ENCODE results near the gene CIAO3.
"Not testable (repeated sequence)": the region's sequence is repeated elsewhere in the genome, so short reads cannot be mapped to it uniquely, and the experiment has no call there.

CIAO3 gene

DNA sequence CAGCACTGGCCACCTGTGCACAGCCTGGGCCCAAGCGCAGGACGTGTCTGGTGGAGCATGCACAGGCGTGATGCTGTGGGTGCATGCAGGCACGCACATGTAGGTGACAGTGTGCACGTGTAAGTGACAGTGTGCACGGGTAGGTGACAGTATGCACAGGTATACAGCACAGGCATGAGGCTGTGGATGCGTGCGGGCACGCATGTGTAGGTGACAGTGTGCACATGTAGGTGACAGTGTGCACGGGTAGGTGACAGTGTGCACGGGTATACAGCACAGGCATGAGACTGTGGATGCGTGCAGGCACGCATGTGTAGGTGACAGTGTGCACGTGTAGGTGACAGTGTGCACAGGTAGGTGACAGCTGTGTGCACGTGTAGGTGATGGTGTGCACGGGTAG is 39.5 kb upstream of the CIAO3 start:
- peaks cover 2% of the 10 kb centered on the region for H3K4me1 Mint-ChIP-seq (ENCODE audit: low read depth)
- H3K27ac Mint-ChIP-seq: no peak overlapping the region
- no peaks in the 10 kb centered on the region for H3K9me3 Mint-ChIP-seq (ENCODE audit: low read depth)
- no peaks in the 10 kb centered on the region for H3K36me3 Mint-ChIP-seq
- H3K27me3 Mint-ChIP-seq: peaks cover 3% of the 10 kb centered on the region
- H3K4me3 Mint-ChIP-seq: no peak overlapping the region

DNA sequence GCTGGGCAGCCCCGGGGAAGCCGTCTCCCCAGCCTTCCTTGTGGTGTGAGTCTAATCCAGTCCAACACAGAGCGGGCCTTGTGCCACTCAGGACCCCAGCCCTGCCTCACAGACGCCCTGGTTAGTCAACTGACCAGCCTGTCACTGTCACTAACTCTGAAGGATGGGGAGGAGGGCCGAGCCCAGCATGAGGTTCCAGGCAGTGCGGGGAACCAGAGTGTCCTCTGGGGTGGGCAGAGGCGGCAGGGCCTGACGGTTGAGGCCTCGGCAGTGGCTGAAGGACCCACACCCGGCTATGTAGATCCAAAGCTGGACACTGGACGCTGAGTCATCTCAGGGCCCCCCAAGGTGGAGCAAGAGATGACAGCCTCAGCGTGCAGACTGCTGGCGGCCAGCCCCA is 38.8 kb upstream of the CIAO3 start:
- Mint-ChIP-seq H3K4me3 (no peak overlapping the region), H3K27ac (no peak overlapping the region), H3K36me3 (no peaks in the 10 kb centered on the region), H3K4me1 (ENCODE audit: low read depth) (no peaks in the 10 kb centered on the region), H3K27me3 (peaks cover 3% of the 10 kb centered on the region), H3K9me3 (ENCODE audit: low read depth) (no peaks in the 10 kb centered on the region)

DNA sequence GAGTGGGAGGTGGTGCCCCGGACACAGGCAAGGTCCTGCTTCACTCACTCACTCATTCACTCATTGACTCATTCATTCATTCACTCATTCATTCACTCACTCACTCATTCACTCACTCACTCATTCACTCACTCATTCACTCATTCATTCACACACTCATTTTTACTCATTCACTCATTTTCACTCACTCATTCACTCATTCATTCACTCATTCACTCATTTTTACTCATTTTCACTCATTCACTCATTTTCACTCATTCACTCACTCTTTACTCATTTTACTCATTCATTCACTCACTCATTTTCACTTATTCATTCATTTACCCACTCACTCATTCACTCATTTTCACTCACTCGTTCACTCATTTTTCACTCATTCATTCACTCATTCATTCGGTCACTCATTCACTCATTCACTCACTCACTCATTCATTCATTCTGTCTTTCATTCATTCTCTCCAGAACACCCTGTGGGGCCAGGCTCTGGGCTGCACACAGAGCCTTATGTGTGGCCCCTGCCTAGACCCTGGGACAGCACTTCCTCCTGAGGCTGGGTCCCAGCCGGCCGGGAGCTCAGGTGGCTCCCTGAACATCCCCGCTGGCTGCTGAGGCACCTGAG is 38.2 kb upstream of the CIAO3 start:
- no peaks in the 10 kb centered on the region for H3K4me1 Mint-ChIP-seq (ENCODE audit: low read depth)
- no peaks in the 10 kb centered on the region for H3K36me3 Mint-ChIP-seq
- no peaks in the 10 kb centered on the region for H3K9me3 Mint-ChIP-seq (ENCODE audit: low read depth)
- no peak overlapping the region for H3K27ac Mint-ChIP-seq
- peaks cover 3% of the 10 kb centered on the region for H3K27me3 Mint-ChIP-seq
- H3K4me3 Mint-ChIP-seq: no peak overlapping the region

DNA sequence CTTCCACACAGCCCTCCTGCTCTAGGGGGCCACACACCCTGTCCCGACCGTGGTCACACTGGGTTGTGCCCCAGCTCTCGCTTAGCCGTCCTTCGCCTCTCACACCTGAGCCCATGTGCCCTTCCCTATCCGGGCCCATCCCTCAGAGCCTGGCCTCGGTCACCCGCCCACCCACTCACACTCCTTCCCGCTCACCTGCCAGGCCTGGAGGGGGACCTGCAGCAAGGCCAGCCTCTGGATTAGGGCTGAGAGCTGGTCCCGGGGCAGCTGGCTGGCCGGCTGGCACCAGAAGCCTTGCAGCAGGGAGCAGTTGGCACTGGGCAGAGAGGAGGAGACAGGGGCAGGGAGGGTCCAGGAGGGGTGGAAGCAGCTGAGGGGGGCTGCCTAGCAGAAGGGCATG is 37.6 kb upstream of the CIAO3 start:
- Mint-ChIP-seq H3K27me3 (peaks cover 3% of the 10 kb centered on the region), H3K36me3 (no peaks in the 10 kb centered on the region), H3K9me3 (ENCODE audit: low read depth) (no peaks in the 10 kb centered on the region), H3K4me3 (no peak overlapping the region), H3K4me1 (ENCODE audit: low read depth) (no peaks in the 10 kb centered on the region), H3K27ac (no peak overlapping the region)

DNA sequence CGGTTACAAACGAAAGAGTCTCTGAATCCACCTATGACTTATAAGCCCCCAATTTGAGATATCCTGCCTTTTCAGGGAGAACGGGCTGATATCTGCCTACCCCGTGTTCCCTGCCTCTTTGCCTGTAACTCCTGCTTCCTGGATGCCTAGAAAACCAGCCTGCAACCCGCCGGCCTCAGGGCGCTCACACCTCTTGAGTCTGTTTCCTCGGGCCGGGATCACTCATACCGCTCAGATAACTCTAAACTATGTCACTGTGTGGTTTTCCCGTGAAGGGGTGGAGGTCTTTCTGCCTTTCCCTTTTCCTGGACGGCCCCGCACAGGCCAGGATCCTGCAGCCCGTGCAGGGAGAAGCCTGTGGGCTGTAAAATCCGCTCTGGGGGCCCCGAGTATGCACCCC is 37.0 kb upstream of the CIAO3 start:
- Mint-ChIP-seq H3K4me1 (ENCODE audit: low read depth) (no peaks in the 10 kb centered on the region), H3K36me3 (no peaks in the 10 kb centered on the region), H3K4me3 (no peak overlapping the region), H3K27me3 (peaks cover 3% of the 10 kb centered on the region), H3K9me3 (ENCODE audit: low read depth) (no peaks in the 10 kb centered on the region), H3K27ac (no peak overlapping the region)

DNA sequence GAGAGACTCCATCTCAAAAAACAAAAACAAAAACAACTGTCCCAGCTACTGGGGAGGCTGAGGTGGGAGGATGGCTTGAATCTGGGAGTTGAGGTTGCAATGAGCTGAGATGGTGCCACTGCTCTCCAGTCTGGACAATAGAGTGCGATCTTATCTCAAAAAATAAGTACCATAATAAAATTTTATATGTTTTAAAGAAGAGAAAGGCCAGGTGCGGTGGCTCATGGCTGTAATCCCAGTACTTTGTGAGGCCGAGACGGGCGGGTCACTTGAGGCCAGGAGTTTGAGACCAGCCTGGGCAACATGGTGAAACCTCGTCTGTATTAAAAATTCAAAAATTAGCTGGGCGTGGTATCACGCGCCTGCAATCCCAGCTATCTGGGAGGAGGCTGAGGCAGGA is 36.0 kb upstream of the CIAO3 start:
- Mint-ChIP-seq H3K4me3 (no peak overlapping the region), H3K36me3 (no peaks in the 10 kb centered on the region), H3K27ac (no peak overlapping the region), H3K9me3 (ENCODE audit: low read depth) (no peaks in the 10 kb centered on the region), H3K4me1 (ENCODE audit: low read depth) (no peaks in the 10 kb centered on the region), H3K27me3 (peaks cover 3% of the 10 kb centered on the region)

DNA sequence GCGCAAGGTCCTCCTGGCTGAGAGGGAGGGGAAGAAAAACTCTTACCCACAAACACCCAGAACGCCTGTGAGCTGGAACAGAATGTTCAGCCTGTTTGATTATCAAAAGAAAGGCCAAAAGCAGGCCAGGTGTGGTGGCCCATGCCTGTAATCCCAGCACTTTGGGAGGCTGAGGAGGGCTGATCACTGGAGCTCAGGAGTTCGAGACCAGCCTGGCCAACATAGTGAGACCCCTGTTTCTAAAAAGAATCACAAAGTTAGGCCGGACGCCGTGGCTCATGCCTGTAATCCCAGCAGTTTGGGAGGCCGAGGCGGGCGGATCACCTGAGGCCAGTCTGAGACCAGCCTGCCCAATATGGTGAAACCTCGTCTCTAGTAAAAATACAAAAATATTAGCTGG is 35.5 kb upstream of the CIAO3 start:
- not testable (repeated sequence) for H3K27me3 Mint-ChIP-seq; H3K9me3 Mint-ChIP-seq (ENCODE audit: low read depth); H3K4me3 Mint-ChIP-seq; H3K4me1 Mint-ChIP-seq (ENCODE audit: low read depth); H3K27ac Mint-ChIP-seq; H3K36me3 Mint-ChIP-seq

DNA sequence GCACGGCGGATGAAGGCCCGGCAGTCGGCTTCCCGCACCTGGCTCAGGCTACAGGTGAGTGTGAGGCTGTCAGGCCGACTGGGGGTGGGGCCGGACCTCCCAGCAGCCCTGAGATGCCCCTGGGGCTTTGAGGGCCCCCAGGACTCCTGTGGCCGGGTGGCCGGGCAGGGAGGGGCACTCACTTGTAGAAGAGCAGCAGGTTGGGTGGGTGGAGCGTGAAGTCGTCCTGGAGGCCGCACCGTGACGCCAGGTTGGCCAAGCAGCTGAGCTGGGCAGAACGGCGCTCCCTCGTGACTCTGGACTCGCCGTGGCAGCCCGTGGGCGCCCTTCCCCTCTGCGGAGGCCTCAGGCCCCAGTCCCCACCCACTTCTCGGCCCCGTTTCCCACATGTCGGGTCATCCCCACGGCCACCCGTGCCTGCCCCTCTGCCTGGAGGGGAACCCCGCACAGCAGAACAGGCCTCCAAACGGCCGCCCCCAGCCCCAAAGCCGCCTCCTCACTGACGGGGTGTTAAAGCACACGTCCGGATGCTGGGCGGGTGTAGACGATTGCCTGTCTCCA is 34.5 kb upstream of the CIAO3 start:
- H3K4me1 Mint-ChIP-seq (ENCODE audit: low read depth): no peaks in the 10 kb centered on the region
- H3K9me3 Mint-ChIP-seq (ENCODE audit: low read depth): no peaks in the 10 kb centered on the region
- H3K27ac Mint-ChIP-seq: no peak overlapping the region
- H3K27me3 Mint-ChIP-seq: peaks cover 3% of the 10 kb centered on the region
- H3K36me3 Mint-ChIP-seq: no peaks in the 10 kb centered on the region
- H3K4me3 Mint-ChIP-seq: no peak overlapping the region

DNA sequence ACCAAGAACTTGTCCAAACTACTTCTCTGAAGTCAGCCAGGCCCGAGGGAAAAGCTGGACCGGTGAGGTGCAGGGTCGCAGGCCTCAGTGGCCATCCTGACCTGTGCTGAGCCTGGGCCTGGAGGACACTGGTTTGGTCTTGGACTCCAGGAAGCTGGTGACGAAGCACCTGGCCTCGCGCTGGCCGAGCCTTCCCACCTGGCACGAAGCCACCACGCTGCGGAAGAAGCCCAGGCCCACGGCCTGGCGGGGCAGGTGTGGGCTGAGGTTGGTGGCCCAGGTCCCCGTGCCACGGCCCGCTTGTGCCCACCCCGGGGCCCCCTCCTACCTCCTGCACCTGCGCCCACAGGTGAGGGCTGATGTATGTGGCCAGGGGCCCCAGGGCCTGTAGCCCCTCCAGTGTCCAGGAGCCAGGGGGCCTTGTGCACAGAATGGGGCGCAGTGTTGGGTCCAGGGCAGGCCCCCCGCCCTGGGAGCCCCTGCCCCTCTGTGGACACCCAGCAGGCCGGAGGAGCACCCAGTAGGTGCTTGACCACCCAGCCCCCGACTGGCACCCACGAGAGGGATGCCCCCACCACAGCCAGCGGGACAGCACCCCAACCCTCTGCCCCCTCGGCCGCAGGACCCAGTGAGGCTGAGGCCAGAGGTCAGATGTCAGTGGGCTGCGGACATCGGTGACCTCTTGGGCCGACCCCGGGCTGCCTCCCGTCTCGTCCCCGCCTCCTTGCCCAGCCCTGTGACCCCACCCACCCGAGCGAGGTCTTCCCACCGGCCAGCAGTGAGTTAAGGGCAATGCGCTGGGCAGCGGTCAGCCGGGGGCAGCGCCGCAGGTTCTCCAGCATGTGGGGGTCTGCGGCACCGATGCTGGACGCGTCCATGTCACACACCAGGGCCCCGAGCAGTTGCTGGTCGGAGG is 33.5 kb upstream of the CIAO3 start:
- Mint-ChIP-seq H3K9me3 (ENCODE audit: low read depth) (no peaks in the 10 kb centered on the region), H3K27ac (no peak overlapping the region), H3K36me3 (no peaks in the 10 kb centered on the region), H3K4me1 (ENCODE audit: low read depth) (no peaks in the 10 kb centered on the region), H3K4me3 (no peak overlapping the region), H3K27me3 (peaks cover 3% of the 10 kb centered on the region)

DNA sequence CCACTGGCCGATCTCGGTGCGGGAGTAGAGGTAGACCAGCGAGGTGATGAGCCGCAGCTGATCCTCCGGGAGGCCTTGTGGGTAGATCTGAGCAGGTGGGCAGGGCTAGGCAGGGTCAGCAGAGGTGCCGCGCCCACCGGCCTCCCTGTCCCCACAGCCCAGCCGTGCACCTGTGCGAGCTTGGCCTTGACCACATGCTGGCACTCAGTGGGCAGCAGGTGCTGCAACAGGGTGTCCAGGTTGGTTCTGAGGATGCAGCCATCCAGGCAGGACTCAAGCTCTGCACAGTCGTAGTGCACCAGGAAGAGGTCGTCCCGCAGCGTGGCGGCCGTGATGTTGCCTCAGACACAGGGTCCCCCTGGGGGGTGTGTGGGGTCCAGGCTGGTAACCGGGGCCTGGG is 32.2 kb upstream of the CIAO3 start:
- H3K36me3 Mint-ChIP-seq: no peaks in the 10 kb centered on the region
- H3K4me3 Mint-ChIP-seq: no peak overlapping the region
- H3K9me3 Mint-ChIP-seq (ENCODE audit: low read depth): no peaks in the 10 kb centered on the region
- H3K27ac Mint-ChIP-seq: no peak overlapping the region
- no peaks in the 10 kb centered on the region for H3K4me1 Mint-ChIP-seq (ENCODE audit: low read depth)
- peaks cover 2% of the 10 kb centered on the region for H3K27me3 Mint-ChIP-seq

DNA sequence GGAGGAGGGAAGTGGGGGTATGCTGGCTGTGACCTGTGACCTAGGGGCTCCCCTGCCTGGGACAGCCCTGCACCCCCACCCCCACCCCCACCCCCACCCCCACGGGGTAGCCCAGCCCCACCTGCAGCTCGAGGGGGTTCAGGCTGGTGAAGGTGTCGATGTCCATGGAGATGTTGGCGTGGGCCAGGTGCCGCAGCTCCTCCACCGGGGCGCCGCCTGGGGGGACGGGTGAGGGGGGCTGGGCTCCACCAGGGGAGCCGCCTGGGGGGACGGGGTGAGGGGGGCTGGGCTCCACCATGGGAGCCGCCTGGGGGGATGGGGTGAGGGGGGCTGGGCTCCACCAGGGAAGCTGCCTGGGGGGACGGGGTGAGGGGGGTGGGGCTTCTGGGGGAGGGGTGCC is 29.6 kb upstream of the CIAO3 start:
- Mint-ChIP-seq H3K36me3 (no peaks in the 10 kb centered on the region), H3K27ac (no peak overlapping the region), H3K4me3 (no peak overlapping the region), H3K27me3 (no peaks in the 10 kb centered on the region), H3K4me1 (ENCODE audit: low read depth) (no peaks in the 10 kb centered on the region), H3K9me3 (ENCODE audit: low read depth) (no peaks in the 10 kb centered on the region)

DNA sequence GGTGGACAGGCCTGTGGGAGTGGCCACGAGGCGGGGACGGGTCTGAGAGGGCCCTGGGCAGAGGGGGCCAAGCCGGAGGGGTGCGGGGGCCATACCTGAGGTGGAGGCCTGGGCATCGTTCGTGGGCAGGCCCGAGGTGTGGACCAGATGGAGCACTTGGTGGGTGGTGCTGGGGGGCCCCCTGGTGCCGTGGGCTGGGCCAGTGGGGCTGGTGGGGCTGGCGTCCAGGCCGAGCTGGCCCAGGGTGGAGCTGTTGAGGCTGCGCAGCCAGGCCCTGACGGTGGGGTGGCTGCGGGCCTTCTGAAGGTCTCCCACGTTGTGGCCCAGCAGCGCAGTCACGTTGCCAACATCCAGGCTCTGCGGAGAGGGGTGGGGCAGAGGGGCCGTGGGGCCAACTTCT is 29.1 kb upstream of the CIAO3 start:
- H3K9me3 Mint-ChIP-seq (ENCODE audit: low read depth): no peaks in the 10 kb centered on the region
- H3K36me3 Mint-ChIP-seq: no peaks in the 10 kb centered on the region
- no peak overlapping the region for H3K27ac Mint-ChIP-seq
- H3K27me3 Mint-ChIP-seq: no peaks in the 10 kb centered on the region
- H3K4me3 Mint-ChIP-seq: no peak overlapping the region
- no peaks in the 10 kb centered on the region for H3K4me1 Mint-ChIP-seq (ENCODE audit: low read depth)

DNA sequence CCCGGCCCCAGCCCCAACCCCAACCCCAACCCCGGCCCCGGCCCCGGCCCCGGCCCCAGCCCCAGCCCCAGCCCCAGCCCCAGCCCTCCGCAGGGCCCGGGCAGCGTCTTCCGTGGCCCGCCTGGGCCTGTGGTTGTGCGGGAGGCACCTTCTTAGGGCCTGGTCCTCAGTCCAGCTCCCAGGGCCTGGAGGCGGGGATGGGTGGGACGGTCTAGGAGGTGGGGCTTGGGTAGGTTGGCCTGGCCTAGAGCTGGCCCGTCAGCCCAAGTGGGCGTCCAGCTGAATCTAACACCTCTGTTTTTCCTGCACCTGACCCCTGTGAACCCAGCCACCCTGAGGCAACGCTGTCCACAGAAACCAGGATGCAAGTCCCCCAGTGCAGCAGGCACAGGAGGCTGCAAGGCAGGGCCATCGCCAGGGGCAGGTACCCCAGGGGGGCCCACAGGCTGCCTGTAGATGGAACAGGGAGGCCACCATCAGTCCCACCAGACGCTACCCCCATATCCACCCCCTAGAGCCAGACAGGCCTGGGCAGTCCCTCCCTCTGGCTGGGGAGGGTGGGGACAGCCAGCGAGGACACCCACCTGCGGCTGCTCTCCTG is 28.5 kb upstream of the CIAO3 start:
- Mint-ChIP-seq H3K4me3 (no peak overlapping the region), H3K27me3 (no peaks in the 10 kb centered on the region), H3K4me1 (ENCODE audit: low read depth) (no peaks in the 10 kb centered on the region), H3K36me3 (no peaks in the 10 kb centered on the region), H3K27ac (no peak overlapping the region), H3K9me3 (ENCODE audit: low read depth) (no peaks in the 10 kb centered on the region)

DNA sequence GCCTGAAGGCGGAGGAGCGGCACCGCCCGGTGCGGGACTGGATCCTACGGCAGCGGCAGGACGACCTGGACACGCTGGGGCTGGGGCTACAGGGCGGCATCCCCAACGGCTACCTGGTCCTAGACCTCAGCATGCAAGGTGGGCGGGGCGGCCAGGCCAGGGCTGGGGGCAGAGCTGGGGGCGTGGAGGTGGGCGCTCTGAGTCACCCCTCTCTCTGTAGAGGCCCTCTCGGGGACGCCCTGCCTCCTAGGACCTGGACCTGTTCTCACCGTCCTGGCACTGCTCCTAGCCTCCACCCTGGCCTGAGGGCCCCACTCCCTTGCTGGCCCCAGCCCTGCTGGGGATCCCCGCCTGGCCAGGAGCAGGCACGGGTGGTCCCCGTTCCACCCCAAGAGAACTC is 27.6 kb upstream of the CIAO3 start:
- Mint-ChIP-seq H3K4me3 (no peak overlapping the region), H3K4me1 (ENCODE audit: low read depth) (no peaks in the 10 kb centered on the region), H3K36me3 (no peaks in the 10 kb centered on the region), H3K9me3 (ENCODE audit: low read depth) (no peaks in the 10 kb centered on the region), H3K27ac (no peak overlapping the region), H3K27me3 (no peaks in the 10 kb centered on the region)

DNA sequence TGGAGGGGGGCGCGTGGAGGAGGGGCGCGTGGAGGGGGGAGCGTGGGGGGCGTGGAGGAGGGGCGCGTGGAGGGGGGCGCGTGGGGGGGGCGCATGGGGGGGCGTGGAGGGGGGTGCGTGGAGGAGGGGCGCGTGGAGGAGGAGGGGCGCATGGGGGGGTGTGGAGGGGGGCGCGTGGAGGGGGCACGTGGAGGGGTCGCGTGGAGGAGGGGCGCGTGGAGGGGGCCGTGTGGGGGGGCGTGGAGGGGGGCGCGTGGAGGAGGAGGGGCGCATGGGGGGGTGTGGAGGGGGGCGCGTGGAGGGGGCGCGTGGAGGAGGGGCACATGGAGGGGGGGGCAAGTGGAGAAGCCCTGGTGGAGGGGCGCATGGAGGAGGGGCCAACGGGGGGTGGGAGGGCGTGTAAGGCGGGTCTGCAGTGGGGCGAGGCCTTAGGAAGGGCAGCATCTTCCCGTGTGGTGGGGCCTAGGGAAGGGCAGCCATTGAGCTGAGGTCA is 27.0 kb upstream of the CIAO3 start:
- no peaks in the 10 kb centered on the region for H3K27me3 Mint-ChIP-seq
- no peaks in the 10 kb centered on the region for H3K36me3 Mint-ChIP-seq
- no peaks in the 10 kb centered on the region for H3K4me1 Mint-ChIP-seq (ENCODE audit: low read depth)
- no peak overlapping the region for H3K27ac Mint-ChIP-seq
- H3K9me3 Mint-ChIP-seq (ENCODE audit: low read depth): no peaks in the 10 kb centered on the region
- no peak overlapping the region for H3K4me3 Mint-ChIP-seq

Measured in activated naive CD8-positive, alpha-beta T cell (primary cell).